GM19468 (cell line): ENCODE data around the gene PREX1.
"Not testable (repeated sequence)": the region's sequence is repeated elsewhere in the genome, so short reads cannot be mapped to it uniquely, and the experiment has no call there.

Source experiments
- ATAC-seq: cut with Tn5 transposase; IDR thresholded peaks from one replicate; pipeline ENCODE4 v1.9.1; 2021; ENCODE audit warnings: mild to moderate bottlenecking, moderate library complexity, moderate number of reproducible peaks; ENCODE audit not compliant: unreplicated experiment; ENCODE audit errors: extremely low read depth

PREX1 gene

DNA sequence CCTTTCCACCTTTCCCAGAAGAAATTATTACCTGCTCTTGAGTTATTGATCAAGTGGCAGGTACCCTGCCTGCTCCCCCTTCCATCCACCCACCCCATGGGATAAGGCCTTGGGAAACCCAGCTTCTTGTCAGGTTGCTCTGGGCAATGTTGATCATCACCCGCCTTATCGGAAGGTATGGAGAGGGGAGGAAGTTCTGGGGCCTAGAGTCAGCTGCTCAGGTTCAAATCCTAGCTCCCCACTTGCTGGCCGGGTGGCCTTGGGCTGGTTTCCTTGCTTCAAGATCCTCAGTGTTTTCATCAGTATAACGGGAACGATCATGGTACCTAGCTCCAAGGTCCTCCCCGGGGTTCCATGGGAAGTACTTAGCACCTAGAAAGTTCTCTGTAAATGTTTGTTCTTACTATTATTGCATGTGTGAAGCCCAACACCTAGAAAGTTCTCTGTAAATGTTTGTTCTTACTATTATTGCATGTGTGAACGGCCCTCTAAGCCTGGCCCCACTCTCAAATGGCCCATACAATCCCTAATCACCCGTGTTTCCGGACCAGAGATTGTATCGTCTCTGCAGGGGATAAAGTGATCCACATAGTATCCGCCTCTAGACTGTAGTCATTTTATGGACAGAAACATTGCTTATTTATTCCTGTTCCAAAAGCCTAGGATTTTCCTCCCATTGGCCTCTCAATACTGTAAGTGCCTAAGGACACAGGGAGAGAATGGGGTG, 1.1 kb upstream of the PREX1 start:
- ATAC-seq = no peak

DNA sequence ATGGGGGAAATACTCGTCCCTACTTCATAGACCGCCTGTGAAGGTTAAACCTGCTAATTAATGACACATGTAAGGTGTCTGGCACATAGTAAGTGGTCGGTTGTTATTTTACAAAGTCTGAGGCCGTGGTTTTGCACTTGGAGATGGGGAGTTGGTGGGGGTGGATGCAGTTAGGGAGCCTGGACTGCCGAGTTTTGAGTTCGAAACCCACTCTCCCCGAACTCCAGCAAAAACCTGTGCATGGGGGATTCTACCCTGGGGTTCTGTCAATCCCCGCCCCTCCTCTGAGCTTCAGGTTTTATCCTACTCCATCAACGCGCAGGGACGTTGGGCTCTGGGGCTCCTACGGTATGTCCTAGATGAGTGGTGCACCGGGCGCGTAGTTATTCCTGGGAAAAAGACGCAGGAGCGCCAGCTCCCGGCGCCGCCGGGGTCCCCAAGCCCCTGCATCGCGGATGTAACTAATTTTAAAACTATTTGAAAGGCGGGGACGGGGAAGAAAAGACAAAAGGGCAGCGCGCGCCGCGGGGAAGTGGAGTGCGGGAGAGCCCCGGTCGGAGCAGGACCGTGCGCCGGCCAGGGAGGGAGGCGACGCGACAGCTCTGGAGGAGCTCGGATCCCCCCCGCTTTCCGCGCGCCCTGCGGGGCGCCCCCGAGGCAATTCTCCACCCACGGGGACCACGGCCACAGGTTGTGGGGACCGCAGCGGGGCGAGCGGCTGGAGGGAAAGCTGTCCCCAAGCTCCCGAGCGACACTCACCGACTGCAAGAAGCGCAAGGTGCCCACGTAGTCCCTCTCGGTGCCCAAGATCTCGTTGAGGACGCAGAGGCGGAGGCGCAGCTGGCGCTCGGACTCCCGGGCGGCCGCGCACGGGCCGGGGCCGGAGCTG, 672 bp downstream of the PREX1 start:
- ATAC-seq = no peak

- not testable (repeated sequence) for ATAC-seq
Measured at GRCh38 chr20:48826480-48826879, 1.3 kb downstream of the PREX1 start.

- ATAC-seq = no peak
Measured at GRCh38 chr20:48826069-48826468, 1.7 kb downstream of the PREX1 start.

GRCh38 chr20:48825566-48825920, 2.3 kb downstream of the PREX1 start:
- ATAC-seq = no peak

DNA sequence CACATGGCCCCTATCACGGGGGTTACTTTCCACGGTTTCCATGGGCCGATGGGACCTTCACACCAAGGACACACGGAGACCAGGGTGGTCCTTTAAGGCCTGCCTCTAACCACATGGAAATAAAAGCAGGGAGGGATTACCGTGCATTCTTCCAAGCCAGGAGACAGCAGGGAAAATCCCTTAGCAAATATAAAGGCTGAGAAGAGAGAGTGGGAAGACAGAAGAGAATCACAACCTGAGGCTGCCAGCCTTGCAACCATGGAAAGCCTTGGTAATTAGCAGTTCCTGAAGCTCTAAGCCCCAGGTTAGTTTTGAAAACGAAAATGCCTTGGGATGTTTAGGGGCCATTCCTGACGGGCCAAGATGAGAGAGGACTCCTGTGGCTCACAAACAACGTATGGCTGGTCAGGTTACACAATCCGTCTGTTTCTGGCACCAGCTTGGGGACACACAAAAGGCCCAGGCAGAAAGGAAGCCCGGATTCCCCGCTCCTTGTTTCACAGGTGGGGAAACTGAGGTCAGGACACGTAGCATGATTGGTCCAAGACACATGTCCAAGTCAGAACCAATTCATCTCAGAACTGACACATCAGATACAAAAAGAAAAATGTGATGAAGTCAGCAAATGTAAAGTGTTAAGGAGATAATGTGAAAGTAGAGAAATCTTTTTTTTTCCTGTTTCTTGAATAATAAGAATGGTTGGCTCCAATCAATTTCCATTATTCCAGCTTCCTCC, 2.8 kb downstream of the PREX1 start:
- ATAC-seq = no peak

GRCh38 chr20:48823960-48824498, 3.8 kb downstream of the PREX1 start:
- no peak for ATAC-seq

- no peak for ATAC-seq
Measured at GRCh38 chr20:48823476-48823875, 4.3 kb downstream of the PREX1 start.

DNA sequence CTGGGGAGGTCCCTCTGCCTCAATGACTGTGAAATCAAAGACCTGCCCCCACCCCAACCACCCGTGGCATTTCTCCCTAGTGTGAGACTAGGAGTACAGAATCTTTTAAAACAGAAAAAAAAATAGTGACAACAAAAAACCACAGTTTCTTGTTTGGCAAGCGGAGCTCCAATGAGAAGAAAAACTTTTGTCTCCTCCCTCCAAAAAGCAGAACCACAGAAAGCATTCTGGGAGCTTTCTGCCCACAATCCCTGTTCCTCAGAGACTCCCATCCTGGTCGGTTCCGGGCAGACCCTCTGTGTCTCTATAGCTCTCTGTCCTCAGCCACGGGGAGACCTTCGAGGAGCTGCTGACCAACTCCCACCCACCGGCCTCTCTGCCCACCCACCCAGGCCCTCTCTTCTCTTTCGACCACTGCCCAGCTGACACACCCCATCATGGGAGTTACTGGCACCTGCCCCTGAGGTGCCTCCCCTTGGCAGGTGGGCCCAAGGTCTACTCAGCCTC, 4.9 kb downstream of the PREX1 start:
- ATAC-seq = no peak

DNA sequence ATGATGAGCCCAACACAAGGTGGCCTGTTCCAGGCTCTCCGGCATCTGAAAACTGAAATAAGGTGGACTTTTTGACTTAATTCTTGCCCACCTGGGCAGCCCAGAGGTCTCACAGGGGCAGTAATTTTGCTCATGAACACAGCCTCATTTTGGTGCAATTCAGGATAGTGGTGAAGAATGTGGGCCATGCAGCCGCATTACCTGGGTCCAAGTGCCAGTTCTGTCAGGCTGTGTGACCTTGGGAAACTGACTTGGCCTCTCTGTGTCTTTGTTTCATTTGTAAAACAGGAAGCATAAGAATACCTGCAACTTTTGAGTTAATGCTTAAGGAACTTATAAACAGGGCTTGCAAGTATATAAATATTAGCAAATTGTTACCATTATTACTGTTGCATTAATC, 5.6 kb downstream of the PREX1 start:
- ATAC-seq = no peak

DNA sequence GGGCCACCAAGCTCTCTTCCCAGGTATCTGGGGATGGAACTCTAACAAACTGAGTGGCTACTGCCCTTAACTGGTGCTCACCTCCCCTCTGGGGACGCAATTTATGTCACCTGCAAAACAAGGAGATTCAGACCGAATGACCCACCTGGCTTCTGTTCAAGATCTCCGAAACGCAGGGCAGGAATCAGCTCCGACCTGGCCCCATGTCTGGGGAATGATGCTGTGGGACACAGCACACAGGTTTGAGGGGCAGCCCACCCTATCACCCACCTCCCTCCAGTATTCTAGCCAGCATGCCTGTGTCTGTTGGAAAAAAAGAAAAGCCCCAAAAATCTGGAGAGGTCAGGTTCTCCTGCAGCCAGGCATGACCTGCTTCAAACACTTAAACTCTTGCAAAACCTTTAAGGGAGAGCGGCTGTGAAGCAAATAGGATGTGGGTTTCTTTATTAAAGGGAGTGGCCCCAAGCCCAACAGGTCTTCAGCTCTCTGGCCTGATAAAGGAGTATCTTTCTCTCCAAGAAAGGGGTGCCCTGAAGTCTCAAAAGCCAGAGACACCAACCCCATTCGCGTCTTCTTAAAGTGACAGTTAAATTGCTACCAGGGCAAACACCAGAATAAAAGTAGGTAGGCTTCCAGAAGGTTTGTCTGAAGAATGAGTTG, 6.4 kb downstream of the PREX1 start:
- ATAC-seq = no peak

GRCh38 chr20:48820649-48820973, 7.2 kb downstream of the PREX1 start:
- ATAC-seq = no peak

DNA sequence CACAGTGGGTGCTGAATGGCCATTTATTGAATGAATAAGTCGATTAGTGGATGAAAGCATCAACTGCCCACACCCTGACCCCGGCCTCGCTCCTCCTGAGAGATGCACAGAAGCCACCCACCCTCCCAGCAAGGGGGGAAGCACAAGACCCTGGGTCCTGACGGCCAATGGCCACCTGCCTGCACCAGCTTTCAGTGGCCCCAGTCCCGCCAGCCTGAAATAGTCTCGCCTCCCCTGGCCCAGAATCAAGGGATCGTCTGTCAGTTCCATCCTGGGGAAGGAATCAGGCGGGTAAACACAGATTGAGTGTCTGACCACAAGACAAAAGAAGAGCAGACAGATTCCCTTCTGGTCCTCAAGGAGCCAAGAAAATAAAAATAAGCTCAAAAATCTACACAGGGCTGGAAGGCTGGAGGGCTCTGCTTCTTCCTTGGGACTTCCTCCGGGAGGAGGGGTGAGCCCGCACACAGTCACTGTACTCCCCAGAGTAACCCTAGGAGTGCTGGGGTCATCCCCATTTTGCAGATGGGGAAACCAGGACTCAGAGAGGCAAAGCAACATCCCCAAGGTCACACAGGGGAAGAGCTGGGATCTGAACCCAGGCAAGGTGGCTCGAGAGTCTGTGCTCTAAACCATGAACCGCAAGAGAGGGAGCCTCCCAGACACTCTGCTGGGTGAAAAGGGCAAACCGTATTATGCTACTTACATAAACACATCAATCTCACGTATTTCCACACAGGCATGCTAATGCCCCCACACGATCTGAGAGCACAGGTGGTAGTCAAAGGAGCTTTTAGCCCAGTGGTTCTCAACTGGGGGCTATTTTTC, 7.8 kb downstream of the PREX1 start:
- ATAC-seq = no peak

GRCh38 chr20:48819089-48819488, 8.7 kb downstream of the PREX1 start:
- no peak for ATAC-seq

- no peak for ATAC-seq
Measured at GRCh38 chr20:48818481-48818987, 9.3 kb downstream of the PREX1 start.

DNA sequence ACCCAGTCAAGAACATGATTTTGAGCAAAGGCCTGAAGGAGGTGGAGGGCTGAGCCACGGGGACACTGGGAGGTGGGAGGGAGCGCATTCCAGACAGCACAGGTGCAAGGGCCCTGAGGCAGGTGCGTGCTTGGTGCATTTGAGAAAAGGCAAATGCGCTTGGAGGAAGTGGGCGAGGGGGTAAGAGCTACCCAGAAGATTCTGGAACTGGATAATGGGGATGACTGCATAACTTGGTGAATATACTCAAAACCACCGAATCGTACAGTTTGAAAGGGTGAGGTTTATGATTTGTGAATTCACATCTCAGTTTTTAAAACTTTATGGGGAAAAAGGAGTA, 9.8 kb downstream of the PREX1 start:
- ATAC-seq = no peak

- no peak for ATAC-seq
Measured at GRCh38 chr20:48817367-48818030, 10.3 kb downstream of the PREX1 start.

DNA sequence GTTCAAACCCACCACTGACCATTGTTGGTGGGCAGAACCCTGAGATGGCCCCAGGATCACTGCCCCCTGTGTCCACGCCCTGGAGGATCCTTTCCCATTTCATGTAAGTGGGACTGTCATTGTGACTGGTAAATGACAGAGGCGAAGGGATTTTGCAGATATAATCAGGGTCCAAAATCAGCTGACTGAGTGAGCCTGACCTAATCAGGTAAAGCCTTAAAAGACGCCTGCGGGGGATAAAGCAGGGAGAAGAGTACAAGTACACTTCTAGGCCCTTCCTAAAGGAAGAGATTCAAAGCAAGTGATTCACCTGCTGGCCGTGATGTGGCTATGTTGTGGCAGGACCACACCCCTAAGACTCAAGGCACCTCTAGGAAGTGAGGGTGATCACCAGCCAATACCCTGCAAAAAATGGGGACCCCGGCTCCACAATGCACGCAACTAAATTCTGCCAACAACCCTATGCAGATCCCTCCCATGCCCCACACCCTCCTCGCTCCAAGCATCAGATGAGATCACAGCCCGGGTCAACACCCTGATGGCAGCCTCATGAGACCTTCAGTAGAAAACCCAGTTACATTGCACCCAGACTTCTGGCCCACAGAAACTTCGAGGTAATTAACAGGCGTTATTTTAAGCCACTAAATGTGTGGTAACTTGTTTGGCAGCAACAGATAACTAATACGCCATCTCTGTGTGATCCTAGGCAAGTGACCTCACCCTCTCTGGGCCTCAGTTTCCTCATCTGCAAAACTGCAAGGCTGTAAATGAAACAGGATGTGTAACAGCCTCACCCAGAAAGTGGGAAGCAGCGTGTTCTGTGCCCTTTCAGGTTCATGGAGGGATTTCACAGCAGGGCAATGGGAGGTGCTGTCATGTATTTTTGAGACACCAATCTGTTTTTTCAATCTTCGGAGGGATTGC, 11.3 kb downstream of the PREX1 start:
- ATAC-seq = no peak
